Thyroid gland (tissue), 4 donors: Measurements from ENCODE around the gene OR10G7.

Experiments used
- POLR2A ChIP-seq, 2 donors: fragments of 450-650 bp; IDR thresholded peaks; one replicate each; pipeline ENCODE4 v1.6.1; 2017; ENCODE audit warnings: antibody characterized with exemption in 2 of 2, mild to moderate bottlenecking in 2 of 2, moderate library complexity in 1 of 2
- TF ChIP-seq, protein P1 (sequence below), 6 experiments: fragments of 200-600 bp in 3 of 6; fragments of 450-650 bp in 3 of 6; sonication (generic) in 3 of 6; IDR thresholded peaks; one replicate each; pipeline ENCODE4 v1.5.1; 2016 to 2019; ENCODE audit warnings: antibody characterized with exemption in 6 of 6, mild to moderate bottlenecking in 2 of 6, inconsistent platforms in 1 of 6, moderate library complexity in 1 of 6

DNA sequence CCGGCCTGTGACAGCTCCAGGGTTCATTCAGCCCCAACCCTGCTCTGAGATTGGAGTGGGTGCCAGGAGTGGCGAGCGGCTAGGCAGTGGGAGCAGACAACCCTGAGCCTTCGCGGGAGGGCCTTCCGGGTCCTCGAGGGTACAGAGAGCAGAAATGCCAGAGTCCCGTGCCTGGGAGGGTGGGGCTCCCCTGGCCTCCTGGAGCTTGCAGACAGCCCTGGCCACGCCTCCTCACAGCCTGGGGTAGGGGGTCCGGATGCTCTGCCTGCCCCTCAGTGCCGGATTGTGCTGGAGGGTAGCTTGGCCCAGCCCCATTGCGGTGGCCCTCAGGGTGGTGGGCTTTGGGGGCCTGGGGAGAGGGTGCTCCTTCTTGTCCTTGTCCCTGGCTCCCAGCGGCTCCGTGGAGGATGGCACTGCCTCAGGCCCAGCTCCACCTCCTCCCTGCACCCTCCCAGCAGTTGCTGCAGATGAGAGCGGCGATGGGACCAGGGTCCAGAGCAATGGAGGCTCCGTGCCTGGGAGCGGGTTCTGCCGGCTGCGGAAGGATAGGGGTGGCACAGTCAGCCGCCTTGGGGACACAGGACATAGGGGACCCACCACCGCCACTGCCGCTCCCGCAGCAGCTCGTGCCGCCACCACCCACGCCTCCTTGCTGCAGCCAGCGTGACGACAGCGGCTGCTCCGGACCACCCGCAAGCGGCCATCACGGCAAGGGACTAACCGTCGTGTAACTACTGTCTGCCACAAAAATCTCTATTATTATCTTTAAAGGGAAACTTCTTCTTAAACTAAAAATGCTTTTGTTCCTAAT lies 34.9 kb upstream of the OR10G7 start:
- TF ChIP-seq, protein P1, sequence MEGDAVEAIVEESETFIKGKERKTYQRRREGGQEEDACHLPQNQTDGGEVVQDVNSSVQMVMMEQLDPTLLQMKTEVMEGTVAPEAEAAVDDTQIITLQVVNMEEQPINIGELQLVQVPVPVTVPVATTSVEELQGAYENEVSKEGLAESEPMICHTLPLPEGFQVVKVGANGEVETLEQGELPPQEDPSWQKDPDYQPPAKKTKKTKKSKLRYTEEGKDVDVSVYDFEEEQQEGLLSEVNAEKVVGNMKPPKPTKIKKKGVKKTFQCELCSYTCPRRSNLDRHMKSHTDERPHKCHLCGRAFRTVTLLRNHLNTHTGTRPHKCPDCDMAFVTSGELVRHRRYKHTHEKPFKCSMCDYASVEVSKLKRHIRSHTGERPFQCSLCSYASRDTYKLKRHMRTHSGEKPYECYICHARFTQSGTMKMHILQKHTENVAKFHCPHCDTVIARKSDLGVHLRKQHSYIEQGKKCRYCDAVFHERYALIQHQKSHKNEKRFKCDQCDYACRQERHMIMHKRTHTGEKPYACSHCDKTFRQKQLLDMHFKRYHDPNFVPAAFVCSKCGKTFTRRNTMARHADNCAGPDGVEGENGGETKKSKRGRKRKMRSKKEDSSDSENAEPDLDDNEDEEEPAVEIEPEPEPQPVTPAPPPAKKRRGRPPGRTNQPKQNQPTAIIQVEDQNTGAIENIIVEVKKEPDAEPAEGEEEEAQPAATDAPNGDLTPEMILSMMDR (IDR thresholded peaks at IDR 0.05), result no peak
- no peak for TF ChIP-seq POLR2A (IDR thresholded peaks at IDR 0.05)
